ENCODE measurements around the gene LGSN.
"Not testable (repeated sequence)": the region's sequence is repeated elsewhere in the genome, so short reads cannot be mapped to it uniquely, and the experiment has no call there.

- TF ChIP-seq CTCF (IDR thresholded peaks at IDR 0.05 in 8 of 11, conservative IDR thresholded peaks at IDR 0.05 in 3 of 11); POLR2A (IDR thresholded peaks at IDR 0.05): not testable (repeated sequence)
These were observed 6.8 kb upstream of the LGSN start for GRCh38 chr6:63326630-63327029.

Data from spleen (tissue), 7 donors.